ENCODE measurements around the gene ZNF157. TPM values are rescaled to one million over a fixed set of nuclear protein-coding genes. Genes with fewer than 3 reads are reported as not detected.

The ZNF157 gene
- total RNA-seq, 2 donors from 2014 or later, result 0.97 to 1.3 TPM

- no peak overlapping the region for H3K9ac ChIP-seq (ENCODE audit: extremely low read depth, low read length, poor library complexity, severe bottlenecking)
- peaks cover 20% of the 10 kb centered on the region for H3K36me3 ChIP-seq (ENCODE audit: control insufficient read depth, insufficient read depth, low read length)
- no peaks in the 10 kb centered on the region for H3K27me3 ChIP-seq (ENCODE audit: control insufficient read depth, insufficient read depth, low read length, poor library complexity, severe bottlenecking)
- no peak for TF ChIP-seq CTCF (conservative IDR thresholded peaks at IDR 0.05)
- H3K36me3 Mint-ChIP-seq (ENCODE audit: low read depth), result peaks cover 50% of the 10 kb centered on the region
- H3K4me1 Mint-ChIP-seq, result no peaks in the 10 kb centered on the region
- H3K27ac ChIP-seq (ENCODE audit: low read depth, low read length), result no peak overlapping the region
- H3K9me3 ChIP-seq (ENCODE audit: control insufficient read depth, low read length), result peaks cover 33% of the 10 kb centered on the region
- H3K27ac Mint-ChIP-seq, result no peak overlapping the region
- no peak overlapping the region for H3K4me3 ChIP-seq (ENCODE audit: low read length)
- H3K27me3 Mint-ChIP-seq (ENCODE audit: insufficient read depth), result no peaks in the 10 kb centered on the region
- H3K9me3 Mint-ChIP-seq, result peaks cover 87% of the 10 kb centered on the region
- WGBS, 2 experiments (ENCODE audit: insufficient coverage in 1 of 2, insufficient read length in 1 of 2), result 95 to 100% methylated on average over 1 to 10 of the region's 11 CpGs
- no peaks in the 10 kb centered on the region for H3K4me1 ChIP-seq (ENCODE audit: control insufficient read depth, insufficient read depth, low read length)
- no peak for DNase-seq
- no peak overlapping the region for H3K4me3 Mint-ChIP-seq
Observed at GRCh38 chrX:47447607-47448006, 77.2 kb downstream of the ZNF157 start.

- no peaks in the 10 kb centered on the region for H3K4me1 Mint-ChIP-seq
- TF ChIP-seq CTCF (conservative IDR thresholded peaks at IDR 0.05), result no peak
- Histone ChIP-seq H3K9ac (ENCODE audit: extremely low read depth, low read length, poor library complexity, severe bottlenecking) (no peak overlapping the region), H3K9me3 (ENCODE audit: control insufficient read depth, low read length) (peaks cover 33% of the 10 kb centered on the region), H3K27ac (ENCODE audit: low read depth, low read length) (no peak overlapping the region), H3K4me3 (ENCODE audit: low read length) (no peak overlapping the region), H3K27me3 (ENCODE audit: control insufficient read depth, insufficient read depth, low read length, poor library complexity, severe bottlenecking) (no peaks in the 10 kb centered on the region), H3K36me3 (ENCODE audit: control insufficient read depth, insufficient read depth, low read length) (peaks cover 20% of the 10 kb centered on the region), H3K4me1 (ENCODE audit: control insufficient read depth, insufficient read depth, low read length) (no peaks in the 10 kb centered on the region)
- 96% methylated on average over 3 of the region's 6 CpGs; no CpG with 5 or more reads in 1 of the 2 experiments for WGBS, 2 experiments (ENCODE audit: insufficient coverage in 1 of 2, insufficient read length in 1 of 2)
- peaks cover 53% of the 10 kb centered on the region for H3K36me3 Mint-ChIP-seq (ENCODE audit: low read depth)
- DNase-seq, result no peak
- no peak overlapping the region for H3K27ac Mint-ChIP-seq
- H3K4me3 Mint-ChIP-seq, result no peak overlapping the region
- peaks cover 88% of the 10 kb centered on the region for H3K9me3 Mint-ChIP-seq
- no peaks in the 10 kb centered on the region for H3K27me3 Mint-ChIP-seq (ENCODE audit: insufficient read depth)
Observed at GRCh38 chrX:47448165-47448806, 77.9 kb downstream of the ZNF157 start.

GRCh38 chrX:47452112-47452511 is 81.7 kb downstream of the ZNF157 start:
- Mint-ChIP-seq H3K9me3 (peaks cover 77% of the 10 kb centered on the region), H3K36me3 (ENCODE audit: low read depth) (peaks cover 62% of the 10 kb centered on the region), H3K27ac (no peak overlapping the region), H3K27me3 (ENCODE audit: insufficient read depth) (no peaks in the 10 kb centered on the region), H3K4me3 (no peak overlapping the region), H3K4me1 (no peaks in the 10 kb centered on the region)
- no peak overlapping the region for H3K4me3 ChIP-seq (ENCODE audit: low read length)
- H3K27ac ChIP-seq (ENCODE audit: low read depth, low read length), result no peak overlapping the region
- H3K9me3 ChIP-seq (ENCODE audit: control insufficient read depth, low read length), result peaks cover 29% of the 10 kb centered on the region
- WGBS, 2 experiments (ENCODE audit: insufficient coverage in 1 of 2, insufficient read length in 1 of 2), result 87 to 97% methylated on average over 3 to 8 of the region's 8 CpGs
- no peaks in the 10 kb centered on the region for H3K27me3 ChIP-seq (ENCODE audit: control insufficient read depth, insufficient read depth, low read length, poor library complexity, severe bottlenecking)
- no peak for TF ChIP-seq CTCF (conservative IDR thresholded peaks at IDR 0.05)
- H3K36me3 ChIP-seq (ENCODE audit: control insufficient read depth, insufficient read depth, low read length), result peaks cover 20% of the 10 kb centered on the region
- no peak overlapping the region for H3K9ac ChIP-seq (ENCODE audit: extremely low read depth, low read length, poor library complexity, severe bottlenecking)
- no peak for DNase-seq
- no peaks in the 10 kb centered on the region for H3K4me1 ChIP-seq (ENCODE audit: control insufficient read depth, insufficient read depth, low read length)
